Effector CD4-positive, alpha-beta T cell (primary cell): ENCODE results near the gene DEF6.
A peak's percentile ranks its signal among the peaks of the same experiment; 100 is the strongest.

Experiments
- DNase-seq: peaks from one replicate; pipeline ENCODE4 v3.0.0-alpha.2; 2020
- total RNA-seq: gene quantifications from one replicate; lab custom pipeline; 2026; lab: John Stamatoyannopoulos, UW

DEF6 gene, protein sequence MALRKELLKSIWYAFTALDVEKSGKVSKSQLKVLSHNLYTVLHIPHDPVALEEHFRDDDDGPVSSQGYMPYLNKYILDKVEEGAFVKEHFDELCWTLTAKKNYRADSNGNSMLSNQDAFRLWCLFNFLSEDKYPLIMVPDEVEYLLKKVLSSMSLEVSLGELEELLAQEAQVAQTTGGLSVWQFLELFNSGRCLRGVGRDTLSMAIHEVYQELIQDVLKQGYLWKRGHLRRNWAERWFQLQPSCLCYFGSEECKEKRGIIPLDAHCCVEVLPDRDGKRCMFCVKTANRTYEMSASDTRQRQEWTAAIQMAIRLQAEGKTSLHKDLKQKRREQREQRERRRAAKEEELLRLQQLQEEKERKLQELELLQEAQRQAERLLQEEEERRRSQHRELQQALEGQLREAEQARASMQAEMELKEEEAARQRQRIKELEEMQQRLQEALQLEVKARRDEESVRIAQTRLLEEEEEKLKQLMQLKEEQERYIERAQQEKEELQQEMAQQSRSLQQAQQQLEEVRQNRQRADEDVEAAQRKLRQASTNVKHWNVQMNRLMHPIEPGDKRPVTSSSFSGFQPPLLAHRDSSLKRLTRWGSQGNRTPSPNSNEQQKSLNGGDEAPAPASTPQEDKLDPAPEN
- 292 reads per million, percentile 95 among the genes with 10 or more reads in this experiment for total RNA-seq

DNA sequence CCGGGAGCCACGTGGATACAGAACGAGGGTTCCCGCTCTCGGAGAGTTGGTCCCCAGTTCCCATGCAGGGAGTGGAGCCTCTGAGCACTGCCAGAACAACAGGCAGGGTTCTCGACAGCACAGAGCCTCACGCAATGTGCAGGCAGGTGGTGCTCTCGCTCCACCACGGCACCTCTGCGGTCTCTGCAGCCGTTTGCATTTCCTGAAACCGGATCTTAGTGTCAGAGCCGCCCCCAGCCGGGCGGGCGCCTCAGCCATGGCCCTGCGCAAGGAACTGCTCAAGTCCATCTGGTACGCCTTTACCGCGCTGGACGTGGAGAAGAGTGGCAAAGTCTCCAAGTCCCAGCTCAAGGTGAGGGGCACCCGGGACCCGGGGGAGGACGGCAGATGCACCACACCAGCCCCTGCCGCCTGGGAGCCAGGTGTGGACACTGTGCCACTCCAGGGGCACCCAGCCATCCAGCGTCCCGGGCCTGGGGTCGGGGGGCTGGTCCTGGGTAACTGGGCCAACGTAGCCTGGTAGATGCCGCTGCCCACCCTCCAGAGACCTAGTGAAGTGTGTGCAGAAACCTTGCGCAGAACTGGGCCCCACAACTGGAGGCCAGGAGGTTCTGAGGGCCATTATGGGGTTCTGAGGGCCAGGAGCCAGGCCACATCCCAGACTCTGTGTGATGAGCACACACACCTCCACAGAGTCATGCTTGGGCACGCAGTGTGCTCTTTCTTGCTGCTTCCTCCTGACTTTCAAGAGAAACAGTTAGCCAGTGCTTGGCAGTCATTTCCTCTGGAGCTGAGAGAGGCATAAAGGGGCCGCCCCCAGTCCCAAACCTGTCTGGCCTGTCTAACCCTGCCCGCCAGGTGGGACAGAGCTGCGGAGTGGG, at the start of gene DEF6:
DEF6 (plus strand) TSS at position 218 of the 881 bp plus-strand sequence; CDS start at position 257, 39 bp downstream.
- DNase-seq, result peak; percentile 83

DNA sequence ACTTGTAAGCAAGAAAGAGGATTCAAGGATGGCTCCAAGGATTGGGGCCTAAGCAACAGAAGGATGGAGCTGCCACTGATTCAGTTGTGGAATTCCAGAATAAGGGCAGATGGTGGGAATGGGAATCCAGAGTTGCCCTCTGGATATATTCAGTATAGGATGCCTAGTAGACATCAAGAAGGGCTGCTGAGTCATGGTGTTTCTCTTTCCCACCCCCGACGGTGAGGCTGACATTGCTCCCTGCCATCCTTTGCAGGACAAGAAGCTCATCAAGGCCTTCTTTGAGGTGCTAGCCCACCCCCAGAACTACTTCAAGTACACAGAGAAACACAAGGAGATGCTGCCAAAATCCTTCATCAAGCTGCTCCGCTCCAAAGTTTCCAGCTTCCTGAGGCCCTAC, 49.3 kb upstream of the DEF6 start:
- DNase-seq, result no peak

DNA sequence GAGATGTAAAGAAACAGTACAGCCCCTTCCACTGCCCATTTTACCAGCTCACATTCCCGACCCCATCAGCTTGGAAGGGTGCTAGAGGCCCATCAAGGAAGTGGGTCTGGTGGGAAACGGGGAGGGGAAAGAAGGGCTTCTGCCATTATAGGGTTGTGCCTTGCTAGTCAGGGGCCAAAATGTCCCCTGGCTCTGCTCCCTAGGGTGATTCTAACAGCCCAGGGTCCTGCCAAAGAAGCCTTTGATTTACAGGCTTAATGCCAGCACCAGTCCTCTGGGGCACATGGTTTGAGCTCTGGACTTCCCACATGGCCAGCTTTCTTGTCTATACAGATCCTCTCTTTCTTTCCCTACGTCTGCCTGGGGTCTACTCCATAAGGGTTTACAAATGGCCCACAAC, 48.7 kb upstream of the DEF6 start:
- DNase-seq, result no peak

DNA sequence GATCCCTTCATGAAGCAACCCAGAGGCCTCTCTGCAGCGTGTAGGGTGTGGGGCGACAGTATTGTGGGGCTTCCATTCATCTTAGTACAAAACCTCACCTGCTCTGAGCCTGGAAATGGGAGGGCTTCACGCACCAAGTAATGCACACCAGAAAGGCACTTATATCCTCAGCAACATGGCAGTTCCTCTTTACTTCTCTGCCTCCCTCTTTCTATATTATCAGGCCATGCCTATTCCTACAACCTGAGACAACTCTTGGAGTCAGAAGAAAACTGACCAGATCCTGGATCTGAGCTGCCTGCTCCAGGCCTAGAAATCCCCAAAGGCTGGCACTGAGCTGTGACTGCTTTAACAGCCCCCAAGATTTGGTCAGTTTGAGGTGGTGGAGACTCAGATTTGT, 45.7 kb upstream of the DEF6 start:
- DNase-seq, result no peak

DNA sequence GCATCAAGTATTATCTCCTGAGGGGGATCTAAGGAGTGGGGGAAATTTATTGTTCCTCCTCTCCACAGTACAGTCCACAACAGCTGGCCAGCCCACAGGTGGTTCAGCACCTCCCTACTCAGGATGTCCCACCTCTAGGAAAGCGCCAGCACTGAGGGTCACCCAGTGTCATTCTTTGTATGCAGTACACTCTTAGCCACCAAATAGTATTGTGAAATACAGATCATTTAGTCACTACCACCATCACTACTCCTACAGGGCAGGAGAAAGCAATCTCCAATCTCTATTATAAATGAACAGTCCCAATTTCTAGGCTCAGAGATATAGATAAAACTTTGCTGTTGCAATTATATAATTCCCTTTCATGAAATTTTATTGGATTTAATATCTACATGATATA, 44.4 kb upstream of the DEF6 start:
- DNase-seq, result no peak

DNA sequence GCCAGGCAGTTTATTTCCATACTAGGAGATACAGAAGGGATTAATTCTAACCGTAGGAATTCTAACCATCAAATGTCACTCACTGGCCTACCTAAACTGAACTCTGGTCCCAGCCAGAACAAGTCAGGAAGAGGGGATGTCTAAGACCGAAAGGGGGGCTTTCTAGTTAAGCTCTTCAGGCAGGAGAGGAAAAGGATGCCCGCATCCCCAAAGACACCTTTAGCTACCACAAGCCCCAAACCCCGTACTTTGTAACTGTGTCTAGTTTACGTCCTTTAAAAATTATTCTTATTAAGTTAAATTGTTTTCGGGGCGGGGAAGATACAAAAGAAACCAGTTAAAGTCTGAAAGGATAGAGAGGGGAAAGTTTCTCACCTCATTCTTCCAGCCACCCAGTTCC, 39.3 kb upstream of the DEF6 start:
- DNase-seq, result no peak

DNA sequence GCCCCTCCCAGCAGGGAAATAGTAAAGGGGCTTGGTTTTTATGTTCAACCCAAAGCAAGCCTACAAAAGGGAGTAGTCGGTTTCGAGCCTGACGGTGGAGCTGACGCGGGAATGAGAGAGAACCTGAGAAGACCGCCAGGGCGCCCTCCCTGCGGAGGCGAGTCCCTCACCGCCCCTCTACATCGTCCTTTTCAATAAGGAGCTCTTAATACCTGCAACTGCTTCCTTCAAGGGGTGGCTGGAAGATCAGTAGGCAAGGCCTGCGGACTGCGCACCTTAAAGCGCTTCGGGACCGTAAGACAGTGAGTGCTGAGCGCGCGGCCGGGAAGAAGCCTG, 38.8 kb upstream of the DEF6 start:
- peak; percentile 45 for DNase-seq

DNA sequence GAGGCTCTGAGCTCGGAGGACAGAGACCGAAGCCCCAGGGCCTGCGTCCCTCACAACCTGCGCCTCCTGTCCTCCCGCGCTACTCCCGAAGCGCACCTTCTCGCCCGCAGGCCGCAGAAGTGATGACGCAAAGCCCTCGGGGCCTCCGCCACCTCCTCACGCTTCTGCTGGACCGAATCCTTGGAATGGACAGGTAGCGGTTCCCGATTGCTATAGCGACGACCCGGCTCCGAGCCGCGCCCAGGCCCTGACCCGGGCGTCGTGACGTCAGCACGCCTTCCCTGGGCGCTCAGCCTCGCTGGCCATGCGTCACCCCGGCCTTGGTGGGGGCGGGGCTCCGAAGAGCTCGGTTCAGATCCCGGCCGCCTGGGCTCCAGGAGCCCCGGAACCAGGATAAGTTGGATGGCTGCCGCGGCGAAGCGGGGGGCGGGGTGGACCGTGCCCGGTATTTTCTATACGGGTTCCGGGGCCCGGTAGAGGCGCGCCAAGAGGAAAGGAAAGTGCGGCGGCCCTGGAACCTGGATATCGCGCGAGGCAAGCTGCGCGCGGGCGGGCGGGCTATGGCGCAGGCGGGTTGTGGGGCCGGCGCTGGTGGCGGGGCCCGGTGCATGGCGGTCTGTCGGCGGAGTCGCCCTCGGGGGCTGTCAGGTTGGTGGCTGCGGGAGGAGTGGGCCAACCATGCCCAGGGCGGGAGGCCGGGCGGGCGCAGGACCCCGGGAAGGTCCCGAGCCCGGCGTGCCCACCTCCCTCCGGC, 38.2 kb upstream of the DEF6 start, which contains the start of gene ZNF76:
ZNF76 (plus strand) TSS at position 542 of the 754 bp plus-strand sequence. CDS start 21,417 bp downstream, outside the sequence.
- DNase-seq, result peak; percentile 90

DNA sequence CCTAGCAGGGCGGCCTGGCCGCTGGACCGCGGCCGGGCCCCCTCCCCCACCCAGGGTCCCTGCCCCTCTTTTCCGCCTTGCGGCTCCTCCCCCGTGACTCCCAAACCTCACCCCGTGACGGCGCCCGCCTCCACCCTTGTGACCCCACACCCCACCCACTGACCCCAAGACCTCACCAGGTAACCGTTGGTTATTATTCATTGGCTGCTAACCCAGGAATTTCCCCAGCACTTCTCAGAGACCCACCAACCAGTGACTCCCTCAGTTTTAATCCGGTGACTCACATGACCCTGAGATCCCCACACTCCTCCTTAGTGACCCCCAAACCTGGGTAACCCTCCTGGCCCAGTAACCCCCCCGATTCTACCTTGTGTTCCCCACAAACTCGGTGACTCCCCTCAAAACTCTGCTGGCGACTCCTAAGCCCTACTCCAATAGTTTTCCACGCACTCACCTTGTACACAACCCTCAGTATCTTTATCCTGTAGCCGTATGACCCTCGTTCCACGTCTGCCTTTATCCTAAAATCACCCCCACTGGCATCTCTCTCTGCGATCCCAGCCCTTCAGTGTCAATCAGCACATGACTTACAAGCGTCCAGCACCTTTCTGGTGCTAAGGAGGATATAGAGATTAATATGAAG, 37.5 kb upstream of the DEF6 start:
- DNase-seq, result peak; percentile 76

DNA sequence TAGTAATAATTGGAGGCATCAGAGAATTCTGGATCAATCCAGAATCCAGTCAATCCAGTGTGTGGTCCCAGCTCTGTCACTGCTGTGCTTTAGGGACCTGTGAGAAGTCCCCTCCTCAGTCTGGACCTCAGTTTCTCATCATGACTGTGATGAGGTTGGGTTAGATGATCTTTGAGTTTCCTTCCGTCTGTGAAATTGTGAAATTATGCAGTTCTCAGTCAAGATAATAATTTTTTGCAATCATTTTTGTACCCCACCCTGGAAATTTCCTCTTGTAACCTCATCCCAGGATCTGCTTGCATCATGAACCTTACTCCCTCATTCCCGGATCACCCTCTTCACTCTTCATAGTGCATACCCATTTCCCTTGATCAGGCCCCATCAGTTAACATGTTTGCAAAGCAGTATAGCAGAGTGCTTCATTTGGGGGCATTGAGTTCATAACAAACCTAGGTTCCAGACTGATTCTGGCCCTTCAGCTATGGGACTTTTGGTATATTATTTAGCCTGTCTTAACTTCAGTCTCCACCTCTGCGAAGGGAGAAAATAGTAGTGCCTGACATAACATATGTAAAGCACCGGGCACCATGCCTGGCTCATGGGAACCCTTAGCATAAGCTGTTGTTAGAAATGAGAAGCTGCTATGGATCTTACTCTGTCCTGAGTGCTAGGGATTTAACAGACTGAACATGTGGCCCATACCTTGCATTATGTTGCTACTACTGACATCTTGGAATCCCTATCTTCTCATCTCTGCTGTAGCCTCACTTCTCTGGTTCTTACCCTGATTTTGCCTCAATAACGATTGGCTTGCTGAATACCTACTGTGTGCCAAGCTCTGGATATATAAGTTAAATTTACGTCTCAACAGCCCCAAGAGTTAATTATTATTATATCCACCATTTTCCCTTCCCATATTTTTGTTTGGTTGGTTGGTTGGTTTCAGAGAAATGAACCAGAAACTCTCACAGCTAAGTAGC, 36.7 kb upstream of the DEF6 start:
- no peak for DNase-seq

DNA sequence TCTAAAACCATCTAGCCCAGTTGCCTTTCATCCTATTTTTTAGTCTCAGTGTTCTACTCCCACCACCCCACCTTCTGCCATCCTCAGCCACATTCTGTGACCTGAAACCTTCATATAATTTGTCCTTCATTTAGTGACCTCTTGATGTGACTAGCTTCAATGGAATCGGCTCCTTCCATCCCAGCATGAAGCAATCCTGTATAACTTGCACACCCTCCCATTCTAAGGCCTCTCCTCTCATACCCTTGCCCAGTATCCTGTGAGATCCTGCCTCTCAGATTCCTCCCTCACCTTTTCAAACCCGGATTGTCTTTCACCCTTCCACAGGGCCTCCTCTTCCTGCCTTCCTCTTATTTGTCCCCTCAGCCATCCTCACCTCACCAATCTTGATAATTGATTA, 35.0 kb upstream of the DEF6 start:
- no peak for DNase-seq

DNA sequence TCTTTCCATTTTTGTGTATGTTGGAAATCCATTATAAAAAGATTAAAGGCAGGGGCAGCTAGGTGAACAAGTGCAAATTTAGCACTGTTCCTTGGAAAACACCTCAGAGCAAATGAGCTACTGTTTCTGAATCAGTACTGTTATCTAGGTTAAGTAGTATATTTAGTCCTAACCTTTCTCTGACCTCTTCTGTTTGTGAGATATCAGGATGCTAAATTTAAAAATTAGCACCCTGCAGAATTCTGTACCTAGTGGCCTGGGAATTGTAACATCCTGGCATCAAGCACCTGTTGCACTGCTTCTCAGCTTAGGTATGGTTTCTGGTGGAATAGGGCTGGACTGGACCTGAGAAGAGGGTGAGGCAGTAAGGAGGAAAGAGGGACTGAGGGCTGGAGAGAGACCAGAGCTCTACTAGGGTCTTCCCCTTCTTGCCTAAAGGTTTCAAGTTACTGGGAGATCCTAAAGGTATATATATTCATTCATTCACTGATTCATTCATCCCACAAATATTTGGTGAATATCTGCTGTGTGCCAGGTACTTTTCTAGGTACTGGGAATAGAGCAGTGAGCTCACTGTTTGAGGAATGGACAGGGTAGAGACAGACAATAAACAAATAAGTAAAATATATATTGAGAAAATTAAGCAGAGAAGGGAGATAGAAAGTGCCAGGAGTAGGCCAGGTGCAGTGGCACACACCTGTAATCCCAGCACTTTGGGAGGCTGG, 32.9 kb upstream of the DEF6 start:
- DNase-seq, result no peak

DNA sequence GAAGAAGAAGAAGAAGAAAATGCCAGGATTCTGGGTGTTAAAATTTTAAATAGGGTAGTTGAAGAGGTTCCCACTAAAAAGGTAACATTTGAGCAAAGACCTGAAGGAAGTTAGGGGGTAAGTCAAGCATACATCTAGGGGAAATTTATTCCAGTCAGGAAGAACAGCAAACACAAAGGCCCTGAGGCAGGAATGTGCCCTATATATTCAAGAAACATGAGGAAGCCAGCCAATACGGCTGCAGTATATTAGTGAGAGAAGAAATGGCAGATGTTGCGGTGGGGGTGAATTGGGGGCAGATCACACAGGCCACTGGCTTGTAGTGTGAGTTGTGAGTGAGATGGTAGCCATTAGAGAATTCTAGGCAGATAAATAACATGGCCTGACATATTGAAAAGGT, 32.1 kb upstream of the DEF6 start:
- DNase-seq, result no peak

DNA sequence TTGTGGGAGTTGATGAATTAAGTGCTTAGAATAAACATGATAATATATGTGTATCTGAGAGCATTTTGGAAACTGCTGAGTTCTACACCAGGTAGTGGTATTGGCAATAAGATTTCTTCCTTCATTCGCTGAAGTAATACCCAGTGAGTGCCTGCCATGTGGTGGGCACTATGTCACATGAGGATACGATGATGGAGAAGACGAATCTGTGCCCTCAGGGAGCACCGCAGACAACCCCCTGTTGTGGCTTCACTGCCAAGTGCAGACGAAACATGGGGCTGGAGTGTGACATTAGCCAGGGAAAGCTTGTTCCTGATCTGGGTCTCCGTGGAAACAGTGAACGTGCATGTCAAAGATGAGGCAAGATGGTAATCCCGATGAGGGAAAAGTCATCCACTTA, 30.2 kb upstream of the DEF6 start:
- DNase-seq, result no peak

DNA sequence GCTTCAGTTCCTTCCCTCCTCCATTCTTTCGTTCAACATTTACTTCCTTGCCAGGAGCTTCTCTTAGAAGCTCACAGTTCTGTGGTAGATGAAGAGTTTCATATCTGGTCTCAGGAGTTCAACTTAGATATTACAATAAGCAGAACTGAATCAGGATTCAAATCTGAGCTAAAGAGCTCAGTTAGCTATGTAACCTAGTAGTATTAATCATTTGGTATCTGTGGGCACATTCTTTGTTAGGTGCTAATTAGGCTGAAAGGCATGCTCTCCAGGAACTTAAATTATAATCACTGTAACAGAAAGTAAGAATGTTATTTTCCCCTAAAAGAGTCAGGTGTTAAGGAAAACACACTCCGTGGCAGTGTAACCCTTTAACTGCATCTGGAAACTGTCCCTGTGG, 29.7 kb upstream of the DEF6 start:
- DNase-seq, result no peak

DNA sequence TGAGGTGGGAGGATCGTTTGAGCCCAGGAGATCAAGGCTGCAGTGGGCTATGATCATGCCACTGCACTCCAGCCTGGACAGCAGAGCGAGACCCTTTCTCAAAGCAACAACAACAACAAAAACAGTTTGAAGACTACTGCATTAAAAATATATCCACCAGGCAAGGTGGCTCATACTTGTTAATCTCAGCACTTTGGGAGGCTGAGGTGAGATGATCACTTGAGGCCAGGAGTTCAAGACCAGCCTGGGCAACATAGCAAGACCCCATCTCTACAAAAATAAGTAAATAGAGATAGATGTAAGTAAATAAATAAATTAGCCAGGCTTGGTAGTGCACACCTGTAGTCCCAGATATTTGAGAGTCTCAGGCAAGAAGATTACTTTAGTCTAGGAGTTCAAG, 25.6 kb upstream of the DEF6 start:
- DNase-seq, result no peak

DNA sequence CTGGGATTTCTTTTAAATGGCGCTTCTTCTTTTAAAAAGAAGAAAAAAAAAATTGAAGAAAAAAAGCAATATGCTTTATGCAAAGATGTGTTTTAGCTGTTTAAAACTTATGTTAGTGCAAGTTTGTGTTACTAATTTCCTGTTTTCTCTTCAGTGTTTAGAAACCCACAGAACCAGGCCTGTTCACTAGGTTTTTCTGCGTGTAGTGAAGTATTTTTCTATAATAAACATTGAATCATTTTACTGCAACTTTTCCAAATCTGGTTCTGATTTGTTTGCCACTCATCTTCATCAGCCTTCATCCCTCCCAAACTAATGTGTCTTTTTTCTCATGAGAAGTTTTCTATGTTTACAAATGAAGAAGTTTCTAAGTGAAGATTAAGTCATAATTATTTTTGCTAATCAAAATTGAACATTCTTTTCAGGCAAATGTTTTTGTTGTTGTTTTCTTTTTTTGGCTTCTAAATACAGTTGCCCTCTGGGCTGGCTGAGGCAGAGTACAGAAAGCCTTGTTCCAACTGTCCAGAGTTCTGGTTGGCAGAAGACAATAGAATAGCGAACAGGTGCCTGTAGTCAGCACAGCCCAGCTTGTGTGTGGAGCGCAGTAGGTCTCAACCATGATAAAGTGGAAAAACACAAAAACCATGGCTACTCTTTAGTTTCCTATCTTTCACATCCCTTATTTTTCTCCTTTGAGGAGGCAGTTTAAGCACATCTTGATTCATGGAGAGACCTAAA, 23.6 kb upstream of the DEF6 start:
- no peak for DNase-seq

DNA sequence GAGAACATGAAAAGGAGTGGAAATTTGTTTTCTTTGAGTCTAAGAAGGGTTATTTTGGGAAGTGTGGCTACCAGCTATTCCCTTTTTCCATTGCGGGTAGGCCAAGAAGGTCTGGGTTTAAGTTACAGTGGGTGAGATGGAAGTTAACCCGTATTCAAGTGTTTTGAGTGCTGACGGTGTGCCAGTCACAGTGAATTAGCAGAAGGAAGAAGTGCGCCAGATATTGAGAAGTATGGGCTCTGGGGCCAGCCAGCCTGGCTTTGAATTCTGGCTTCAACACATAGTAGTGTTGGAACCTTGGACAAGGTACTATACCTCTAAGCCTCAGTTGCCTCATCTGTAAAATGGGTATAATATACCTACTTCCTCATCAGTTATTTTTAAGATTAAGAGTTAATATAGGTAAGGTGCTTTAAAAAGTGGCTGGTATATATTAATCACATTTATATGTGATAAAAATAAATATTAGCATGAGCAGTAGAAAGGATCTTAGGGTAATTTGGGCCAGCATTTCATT, 21.8 kb upstream of the DEF6 start:
- no peak for DNase-seq

DNA sequence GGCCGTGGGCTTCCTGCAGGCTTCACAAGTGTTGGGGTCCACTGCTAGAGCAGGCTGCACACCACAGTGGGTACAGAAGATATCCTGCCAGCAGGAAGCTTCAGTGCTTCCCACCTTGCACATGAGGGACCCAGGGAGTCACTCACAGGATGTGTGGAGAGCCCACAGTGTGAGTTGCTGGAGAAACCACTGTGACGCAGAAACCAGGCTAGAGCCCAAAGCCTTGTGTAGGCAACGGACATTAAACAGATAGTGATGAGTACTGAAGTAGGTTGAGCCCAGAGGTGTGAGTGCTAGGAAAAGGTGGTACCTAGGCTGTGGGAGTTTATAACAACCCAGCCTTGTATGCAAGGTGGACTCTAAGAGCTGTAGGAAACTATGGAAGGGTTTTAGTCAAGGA, 18.9 kb upstream of the DEF6 start:
- no peak for DNase-seq
